ENCODE data around the gene CCSER1.
"Not testable (repeated sequence)": the region's sequence is repeated elsewhere in the genome, so short reads cannot be mapped to it uniquely, and the experiment has no call there.

The CCSER1 gene

GRCh38 chr4:90445380-90445779 lies 318.2 kb downstream of the CCSER1 start:
- peak; percentile 76 for DNase-seq (ENCODE audit: low read depth)

GRCh38 chr4:90449626-90450025 lies 322.4 kb downstream of the CCSER1 start:
- DNase-seq (ENCODE audit: low read depth), result no peak

- DNase-seq (ENCODE audit: low read depth), result no peak
Measured at GRCh38 chr4:90456891-90457290, 329.7 kb downstream of the CCSER1 start.

GRCh38 chr4:90457817-90458216 lies 330.6 kb downstream of the CCSER1 start:
- DNase-seq (ENCODE audit: low read depth), result no peak

GRCh38 chr4:90458576-90458975 lies 331.4 kb downstream of the CCSER1 start:
- DNase-seq (ENCODE audit: low read depth), result peak; percentile 63

GRCh38 chr4:90474484-90474883 lies 347.3 kb downstream of the CCSER1 start:
- DNase-seq (ENCODE audit: low read depth), result no peak

- DNase-seq (ENCODE audit: low read depth), result no peak
Measured at GRCh38 chr4:90476019-90476418, 348.8 kb downstream of the CCSER1 start.

- DNase-seq (ENCODE audit: low read depth), result no peak
Measured at GRCh38 chr4:90476586-90476985, 349.4 kb downstream of the CCSER1 start.

GRCh38 chr4:90484894-90485293 lies 357.7 kb downstream of the CCSER1 start:
- DNase-seq (ENCODE audit: low read depth), result not testable (repeated sequence)

- no peak for DNase-seq (ENCODE audit: low read depth)
Measured at GRCh38 chr4:90486346-90486745, 359.2 kb downstream of the CCSER1 start.

GRCh38 chr4:90495211-90495610 lies 368.0 kb downstream of the CCSER1 start:
- no peak for DNase-seq (ENCODE audit: low read depth)

- DNase-seq (ENCODE audit: low read depth), result no peak
Measured at GRCh38 chr4:90495936-90496335, 368.7 kb downstream of the CCSER1 start.

GRCh38 chr4:90498175-90498574 lies 371.0 kb downstream of the CCSER1 start:
- DNase-seq (ENCODE audit: low read depth), result no peak

GRCh38 chr4:90503677-90504076 lies 376.5 kb downstream of the CCSER1 start:
- DNase-seq (ENCODE audit: low read depth), result no peak

GRCh38 chr4:90515191-90515590 lies 388.0 kb downstream of the CCSER1 start:
- no peak for DNase-seq (ENCODE audit: low read depth)

GRCh38 chr4:90528551-90528950 lies 401.4 kb downstream of the CCSER1 start:
- DNase-seq (ENCODE audit: low read depth), result no peak

- DNase-seq (ENCODE audit: low read depth), result no peak
Measured at GRCh38 chr4:90536408-90536807, 409.2 kb downstream of the CCSER1 start.

- DNase-seq (ENCODE audit: low read depth), result no peak
Measured at GRCh38 chr4:90537491-90537890, 410.3 kb downstream of the CCSER1 start.

- DNase-seq (ENCODE audit: low read depth), result no peak
Measured at GRCh38 chr4:90540536-90540935, 413.3 kb downstream of the CCSER1 start.

- no peak for DNase-seq (ENCODE audit: low read depth)
Measured at GRCh38 chr4:90542216-90542615, 415.0 kb downstream of the CCSER1 start.

- DNase-seq (ENCODE audit: low read depth), result no peak
Measured at GRCh38 chr4:90543419-90544170, 416.4 kb downstream of the CCSER1 start.

GRCh38 chr4:90544532-90545045 lies 417.4 kb downstream of the CCSER1 start:
- DNase-seq (ENCODE audit: low read depth), result no peak

- no peak for DNase-seq (ENCODE audit: low read depth)
Measured at GRCh38 chr4:90545380-90545779, 418.2 kb downstream of the CCSER1 start.

GRCh38 chr4:90546114-90546513 lies 418.9 kb downstream of the CCSER1 start:
- DNase-seq (ENCODE audit: low read depth), result no peak
